ENCODE data around the gene ANKMY1. TPM values are rescaled to one million over a fixed set of nuclear protein-coding genes. Genes with fewer than 3 reads are reported as not detected.

ANKMY1 gene
- total and polyA plus RNA-seq, 2 of the 13 experiments (the other 11 are each of a cell fraction or from before 2014, with no cell fraction given), result 11.7 to 18.8 TPM

- TF ChIP-seq ASH2L (IDR thresholded peaks at IDR 0.05; ENCODE audit: insufficient read length, low read depth, low read length) (no peak), ZNF580 (CRISPR knock-in tag; IDR thresholded peaks at IDR 0.05; ENCODE audit: borderline replicate concordance, low read depth) (no peak), IKZF4 (CRISPR knock-in tag; IDR thresholded peaks at IDR 0.05; ENCODE audit: borderline replicate concordance, low read depth, not compliant biosample characterization) (no peak), ZBTB8A (CRISPR knock-in tag; IDR thresholded peaks at IDR 0.05; ENCODE audit: borderline replicate concordance, low read depth) (no peak), ZNF564 (CRISPR knock-in tag; IDR thresholded peaks at IDR 0.05) (0 out of 2 replicates have a peak, but pooled peaks have one; percentile 57), SKI (IDR thresholded peaks at IDR 0.05; ENCODE audit: partially characterized antibody) (no peak), NFYC (CRISPR knock-in tag; IDR thresholded peaks at IDR 0.05) (no peak), PCBP2 (optimal IDR thresholded peaks at IDR 0.05; ENCODE audit: low read depth, low read length, poor library complexity, severe bottlenecking) (no peak), CBFB (CRISPR knock-in tag; IDR thresholded peaks at IDR 0.05) (peak; percentile 19; the same call in 1 of the 2 replicates), MATR3 (CRISPR knock-in tag; IDR thresholded peaks at IDR 0.05) (no peak), ZNF605 (CRISPR knock-in tag; IDR thresholded peaks at IDR 0.05) (0 out of 2 replicates have a peak, but pooled peaks have one; percentile 3), GATAD1 (CRISPR knock-in tag; IDR thresholded peaks at IDR 0.05) (no peak), PBX3 (CRISPR knock-in tag; IDR thresholded peaks at IDR 0.05; ENCODE audit: borderline replicate concordance) (no peak), ZFP36 (IDR thresholded peaks at IDR 0.05; ENCODE audit: borderline replicate concordance, low read depth, low read length, partially characterized antibody) (no peak), HOXD1 (CRISPR knock-in tag; IDR thresholded peaks at IDR 0.05) (0 out of 2 replicates have a peak, but pooled peaks have one; percentile 3), ZNF496 (CRISPR knock-in tag; IDR thresholded peaks at IDR 0.05; ENCODE audit: insufficient replicate concordance) (no peak), SP1 (IDR thresholded peaks at IDR 0.05) (no peak), SP1 (CRISPR knock-in tag; IDR thresholded peaks at IDR 0.05) (no peak), GMEB1 (CRISPR knock-in tag; IDR thresholded peaks at IDR 0.05; ENCODE audit: borderline replicate concordance) (no peak), FOSL1 (CRISPR knock-in tag; IDR thresholded peaks at IDR 0.05; ENCODE audit: borderline replicate concordance) (no peak), MTA3 (CRISPR knock-in tag; IDR thresholded peaks at IDR 0.05) (no peak), ZC3H4 (CRISPR knock-in tag; IDR thresholded peaks at IDR 0.05; ENCODE audit: borderline replicate concordance) (no peak), ZNF644 (CRISPR knock-in tag; IDR thresholded peaks at IDR 0.05; ENCODE audit: low read depth) (no peak), PHF8 (CRISPR knock-in tag; IDR thresholded peaks at IDR 0.05) (no peak), NFKB2 (CRISPR knock-in tag; IDR thresholded peaks at IDR 0.05; ENCODE audit: borderline replicate concordance) (no peak), BRCA1 (CRISPR knock-in tag; IDR thresholded peaks at IDR 0.05) (no peak), HOMEZ (CRISPR knock-in tag; IDR thresholded peaks at IDR 0.05; ENCODE audit: low read depth) (no peak)
Measured at GRCh38 chr2:240586919-240587800, 29.4 kb upstream of the ANKMY1 start (continued).

All from HepG2 (cell line).